Ascending aorta (tissue), 2 donors: ENCODE data around the gene HSD17B13. TPM values are rescaled to one million over a fixed set of nuclear protein-coding genes. Genes with fewer than 3 reads are reported as not detected.

ENCODE experiments used
- DNase-seq, 2 donors: peaks; one replicate each; pipeline ENCODE4 v3.0.0-alpha.2; 2019; ENCODE audit warnings: low spot score in 2 of 2
- H3K27ac ChIP-seq, 2 donors: fragments of 200-600 bp; sonication (generic); one replicate each; pipeline ENCODE4 v1.5.1; 2016 to 2017; ENCODE audit warnings: mild to moderate bottlenecking in 1 of 2
- H3K27me3 ChIP-seq: fragments of 200-600 bp; sonication (generic); one replicate; pipeline ENCODE4 v1.5.1; 2017
- H3K36me3 ChIP-seq, 2 donors: fragments of 200-600 bp; sonication (generic); one replicate each; pipeline ENCODE4 v1.5.1; 2016
- H3K4me1 ChIP-seq, 2 donors: fragments of 200-600 bp; sonication (generic); one replicate each; pipeline ENCODE4 v1.5.1; 2016 to 2017; ENCODE audit warnings: mild to moderate bottlenecking in 1 of 2
- H3K4me3 ChIP-seq, 2 donors: fragments of 200-600 bp; sonication (generic); one replicate each; pipeline ENCODE4 v1.5.1; 2016 to 2017; ENCODE audit warnings: mild to moderate bottlenecking in 1 of 2
- H3K9me3 ChIP-seq, 2 donors: fragments of 200-600 bp; sonication (generic); one replicate each; pipeline ENCODE4 v1.5.1; 2016
- intact Hi-C: fragments of 100-400 bp; cut with DNase I; formaldehyde crosslinking; loops from one replicate; pipeline ENCODE4 v1.15.1; 2023
- total RNA-seq: library from RNA; depleted of rRNA; stranded (reverse); fragments of >200 nt; gene quantifications from one replicate; pipeline ENCODE4 v1.1.0, GENCODE V29; 2016
- TF ChIP-seq, protein P1 (sequence below), 3 experiments: fragments of 200-600 bp in 2 of 3; fragments of 450-650 bp in 1 of 3; sonication (generic) in 2 of 3; IDR thresholded peaks; one replicate each; pipeline ENCODE4 v1.5.1; 2016 to 2019; ENCODE audit warnings: antibody characterized with exemption in 3 of 3, mild to moderate bottlenecking in 1 of 3, moderate library complexity in 1 of 3

The HSD17B13 gene
- total RNA-seq, 1 donor from 2014 or later: not detected

DNA sequence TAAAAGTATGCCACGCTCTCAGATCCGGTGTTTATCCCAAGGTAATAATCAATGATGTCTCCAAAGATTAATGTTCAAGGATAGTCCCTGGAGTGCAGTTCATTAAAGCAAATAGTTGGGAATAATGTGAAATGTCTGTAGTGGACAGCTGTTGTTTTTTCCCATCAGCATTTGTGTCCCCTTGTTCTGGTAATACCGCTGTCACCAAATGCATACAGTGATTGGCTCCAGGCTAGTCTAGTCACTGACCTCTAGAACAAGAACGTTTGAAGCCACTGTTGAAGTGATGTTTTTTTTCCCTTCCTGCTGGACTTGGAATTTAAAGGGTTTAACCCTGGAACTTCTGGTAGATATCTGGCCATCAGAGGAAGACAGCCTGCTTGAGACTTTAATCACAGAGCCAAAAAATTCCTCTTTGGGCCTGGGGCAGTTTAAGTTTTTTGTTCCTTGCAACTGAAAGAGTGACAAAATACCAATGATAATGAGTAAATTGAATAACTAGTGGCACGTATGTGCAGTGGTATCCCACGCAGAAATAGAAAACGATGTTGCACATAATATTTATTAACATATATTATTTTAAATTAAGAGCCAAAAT lies 37.8 kb upstream of the HSD17B13 start:
- DNase-seq: no peak
- no peaks in the 10 kb centered on the region for H3K4me1 ChIP-seq
- no peaks in the 10 kb centered on the region for H3K9me3 ChIP-seq
- H3K4me3 ChIP-seq: no peak overlapping the region
- TF ChIP-seq, protein P1, sequence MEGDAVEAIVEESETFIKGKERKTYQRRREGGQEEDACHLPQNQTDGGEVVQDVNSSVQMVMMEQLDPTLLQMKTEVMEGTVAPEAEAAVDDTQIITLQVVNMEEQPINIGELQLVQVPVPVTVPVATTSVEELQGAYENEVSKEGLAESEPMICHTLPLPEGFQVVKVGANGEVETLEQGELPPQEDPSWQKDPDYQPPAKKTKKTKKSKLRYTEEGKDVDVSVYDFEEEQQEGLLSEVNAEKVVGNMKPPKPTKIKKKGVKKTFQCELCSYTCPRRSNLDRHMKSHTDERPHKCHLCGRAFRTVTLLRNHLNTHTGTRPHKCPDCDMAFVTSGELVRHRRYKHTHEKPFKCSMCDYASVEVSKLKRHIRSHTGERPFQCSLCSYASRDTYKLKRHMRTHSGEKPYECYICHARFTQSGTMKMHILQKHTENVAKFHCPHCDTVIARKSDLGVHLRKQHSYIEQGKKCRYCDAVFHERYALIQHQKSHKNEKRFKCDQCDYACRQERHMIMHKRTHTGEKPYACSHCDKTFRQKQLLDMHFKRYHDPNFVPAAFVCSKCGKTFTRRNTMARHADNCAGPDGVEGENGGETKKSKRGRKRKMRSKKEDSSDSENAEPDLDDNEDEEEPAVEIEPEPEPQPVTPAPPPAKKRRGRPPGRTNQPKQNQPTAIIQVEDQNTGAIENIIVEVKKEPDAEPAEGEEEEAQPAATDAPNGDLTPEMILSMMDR (IDR thresholded peaks at IDR 0.05): no peak
- no peak overlapping the region for H3K27ac ChIP-seq
- H3K27me3 ChIP-seq: no peaks in the 10 kb centered on the region
- intact Hi-C loops: no loop called here
- H3K36me3 ChIP-seq: peaks cover 28 to 46% of the 10 kb centered on the region in 2 donors

DNA sequence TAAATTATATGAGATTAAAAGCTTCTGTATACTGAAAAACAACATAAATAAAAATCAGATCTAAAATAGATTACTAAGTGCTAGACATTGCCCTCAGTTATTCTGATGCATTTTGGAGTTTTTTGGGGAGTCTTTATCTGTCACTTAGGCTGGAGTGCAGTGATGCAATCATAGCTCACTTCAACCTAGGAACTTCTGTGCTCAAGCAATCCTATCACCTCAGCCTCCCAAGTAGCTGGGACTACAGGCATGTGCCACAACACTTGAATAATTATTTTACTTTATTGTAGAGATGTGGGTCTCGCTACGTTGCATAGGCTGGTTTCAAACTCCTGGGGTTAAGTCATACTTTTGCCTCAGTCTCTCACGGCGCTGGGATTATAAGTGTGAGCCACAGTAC lies 36.6 kb upstream of the HSD17B13 start:
- Histone ChIP-seq H3K27ac (no peak overlapping the region), H3K4me1 (peaks cover 2 to 8% of the 10 kb centered on the region in 2 donors), H3K9me3 (no peaks in the 10 kb centered on the region), H3K4me3 (no peak overlapping the region), H3K27me3 (no peaks in the 10 kb centered on the region), H3K36me3 (peaks cover 21 to 34% of the 10 kb centered on the region in 2 donors)
- no peak for DNase-seq
- intact Hi-C loops: no loop called here
- TF ChIP-seq, protein P1 (IDR thresholded peaks at IDR 0.05): no peak

DNA sequence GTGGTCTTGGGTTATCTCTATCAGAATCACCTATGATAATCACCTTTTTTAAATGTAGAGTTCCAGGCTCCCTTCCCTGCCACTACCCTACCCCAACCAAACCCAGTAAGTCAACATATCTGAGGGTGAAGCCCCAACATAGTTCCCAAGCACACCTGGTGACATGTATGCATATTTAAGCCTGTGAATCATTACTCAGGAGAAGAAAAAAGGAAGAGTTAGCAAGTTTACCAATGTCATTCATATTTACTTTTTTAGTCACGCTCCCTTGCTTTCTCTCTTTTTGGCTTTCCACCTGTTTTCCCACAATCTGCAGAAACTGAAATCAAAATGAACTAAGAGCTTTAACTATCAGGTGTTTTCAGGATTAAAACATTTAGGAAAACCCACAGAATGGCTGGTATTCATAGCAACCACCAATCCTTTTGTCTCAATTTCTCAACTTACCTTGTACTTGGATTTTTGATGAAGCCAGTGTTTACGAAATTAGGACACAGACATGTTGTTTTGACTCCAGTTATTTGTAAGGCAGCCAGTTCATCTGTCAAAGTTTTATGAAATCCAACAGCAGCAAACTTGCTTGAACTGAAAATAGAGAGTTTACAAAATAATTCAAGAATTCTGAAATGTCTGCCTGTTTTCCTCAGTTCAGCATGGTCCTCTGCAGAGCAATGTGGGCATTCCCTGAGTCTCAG lies 34.3 kb upstream of the HSD17B13 start:
- Histone ChIP-seq H3K4me1 (peaks cover 4 to 9% of the 10 kb centered on the region in 2 donors), H3K9me3 (no peaks in the 10 kb centered on the region), H3K27me3 (no peaks in the 10 kb centered on the region), H3K27ac (no peak overlapping the region), H3K36me3 (peaks cover 13 to 23% of the 10 kb centered on the region in 2 donors), H3K4me3 (no peak overlapping the region)
- no peak for DNase-seq
- intact Hi-C loops: no loop called here
- TF ChIP-seq, protein P1 (IDR thresholded peaks at IDR 0.05): no peak

DNA sequence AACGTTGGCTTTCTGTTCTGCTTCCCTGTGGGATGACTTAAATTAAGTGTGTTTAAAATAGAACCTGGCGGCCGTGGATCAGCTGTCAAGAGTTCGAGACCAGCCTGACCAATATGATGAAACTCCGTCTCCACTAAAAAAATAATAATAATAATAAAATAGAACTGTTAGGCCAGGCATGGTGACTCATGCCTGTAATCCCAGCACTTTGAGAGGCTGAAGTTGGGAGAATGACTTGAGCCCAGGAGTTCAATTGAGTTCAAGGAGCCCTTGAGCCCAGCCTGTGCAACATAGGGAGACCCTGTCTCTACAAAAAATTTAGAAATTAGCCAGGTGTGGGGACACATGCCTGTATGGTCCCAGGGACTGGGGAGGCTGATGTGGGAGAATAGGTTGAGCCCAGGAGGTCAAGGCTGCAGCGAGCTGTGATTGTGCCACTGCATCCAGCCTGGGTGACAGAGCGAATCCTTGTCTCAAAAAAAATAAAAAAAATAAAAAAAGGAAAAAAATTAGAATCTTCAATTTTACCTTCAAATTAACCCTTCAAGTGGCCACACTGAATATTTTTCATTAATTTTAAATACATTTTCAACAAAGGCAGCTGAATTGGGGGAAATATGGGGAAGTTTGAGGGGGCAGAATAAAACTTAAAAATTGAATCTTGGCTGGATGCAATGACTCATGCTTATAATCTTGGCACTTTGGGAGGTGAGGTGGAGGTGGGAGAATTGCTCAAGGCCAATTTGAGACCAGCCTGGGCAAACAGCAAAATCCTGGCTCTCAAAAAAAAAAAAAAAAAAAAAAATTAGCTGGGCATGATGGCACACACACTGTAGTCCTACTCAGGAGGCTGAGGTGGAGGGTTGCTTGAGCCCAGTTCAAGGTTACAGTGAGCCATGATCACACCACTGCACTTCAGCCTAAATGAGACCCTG lies 31.8 kb upstream of the HSD17B13 start:
- TF ChIP-seq, protein P1 (IDR thresholded peaks at IDR 0.05): no peak
- Histone ChIP-seq H3K9me3 (no peaks in the 10 kb centered on the region), H3K4me3 (no peak overlapping the region), H3K27ac (peak overlapping the region; percentile 59 to 71), H3K4me1 (peaks cover 4 to 9% of the 10 kb centered on the region in 2 donors), H3K27me3 (no peaks in the 10 kb centered on the region), H3K36me3 (peaks cover 9 to 23% of the 10 kb centered on the region in 2 donors)
- DNase-seq: no peak
- intact Hi-C loops: no loop called here

DNA sequence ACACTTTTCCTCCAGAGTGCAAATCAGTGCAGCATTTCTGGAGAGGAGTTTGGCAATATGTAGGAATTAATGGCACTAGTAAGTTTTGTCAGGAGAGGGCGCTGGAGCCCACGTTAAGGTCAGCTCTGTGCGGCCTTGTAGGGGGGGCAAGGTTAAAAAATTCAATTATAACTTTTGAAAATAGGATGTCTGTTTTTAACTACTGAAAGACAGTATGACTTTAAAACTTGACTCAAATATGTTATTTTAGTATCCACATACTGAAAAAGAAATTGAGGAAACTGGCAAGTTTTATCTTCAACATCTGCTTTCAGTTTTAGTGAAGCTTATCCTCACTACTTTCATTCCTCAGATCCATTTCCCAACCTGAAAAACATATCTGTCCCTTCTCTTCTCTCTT lies 30.9 kb upstream of the HSD17B13 start:
- no peak overlapping the region for H3K4me3 ChIP-seq
- no peaks in the 10 kb centered on the region for H3K27me3 ChIP-seq
- H3K27ac ChIP-seq: peak overlapping the region; percentile 59 to 71
- intact Hi-C loops: no loop called here
- peaks cover 4 to 9% of the 10 kb centered on the region in 2 donors for H3K4me1 ChIP-seq
- peaks cover 9 to 19% of the 10 kb centered on the region in 2 donors for H3K36me3 ChIP-seq
- TF ChIP-seq, protein P1 (IDR thresholded peaks at IDR 0.05): peak; percentile 45 to 70 (median 60)
- DNase-seq: peak in 1 of 2 donors; percentile 69
- no peaks in the 10 kb centered on the region for H3K9me3 ChIP-seq
